ENCODE measurements around the gene CKS1B. TPM values are rescaled to one million over a fixed set of nuclear protein-coding genes. Genes with fewer than 3 reads are reported as not detected.
A peak's percentile ranks its signal among the peaks of the same experiment; 100 is the strongest.

The CKS1B gene
- total and polyA plus RNA-seq, 4 donors: 22.3 to 38.2 (median 30.2) TPM

GRCh38 chr1:154938604-154939399, 35.7 kb upstream of the CKS1B start:
- H3K27ac ChIP-seq (ENCODE audit: low read depth in 1 of 2, low read length in 1 of 2): peak overlapping the region in 1 of 2 donors; percentile 84
- H3K27me3 ChIP-seq (ENCODE audit: control insufficient read depth in 3 of 3, insufficient read depth in 3 of 3, low read length in 2 of 3): no peaks in the 10 kb centered on the region
- ATAC-seq (ENCODE audit: insufficient read depth, low FRiP score): no peak
- no peak for DNase-seq
- no peak overlapping the region for H3K9ac ChIP-seq (ENCODE audit: insufficient read depth in 1 of 2, low read length in 2 of 2)
- WGBS, 2 donors: 95 to 96% methylated on average over 7 of the region's 7 CpGs
- TF ChIP-seq CTCF (IDR thresholded peaks at IDR 0.05; ENCODE audit: control extremely low read depth, extremely low read depth): no peak
- no peaks in the 10 kb centered on the region for H3K36me3 ChIP-seq (ENCODE audit: control insufficient read depth in 4 of 4, insufficient read depth in 4 of 4, low read length in 4 of 4)
- H3K9me3 ChIP-seq (ENCODE audit: control insufficient read depth in 4 of 4, insufficient read depth in 3 of 4, low read length in 3 of 4): no peaks in the 10 kb centered on the region
- peaks cover 0 to 26% (median 11%) of the 10 kb centered on the region in 5 donors for H3K4me1 ChIP-seq (ENCODE audit: control insufficient read depth in 5 of 5, insufficient read depth in 5 of 5, low read length in 5 of 5)
- H3K4me3 ChIP-seq: no peak overlapping the region

- H3K4me1 ChIP-seq (ENCODE audit: control insufficient read depth in 5 of 5, insufficient read depth in 5 of 5, low read length in 5 of 5): peaks cover 0 to 40% (median 11%) of the 10 kb centered on the region in 5 donors
- no peak for DNase-seq
Observed at GRCh38 chr1:154940213-154940560, 34.3 kb upstream of the CKS1B start.

GRCh38 chr1:154940651-154941194, 33.8 kb upstream of the CKS1B start:
- no peaks in the 10 kb centered on the region for H3K27me3 ChIP-seq (ENCODE audit: control insufficient read depth in 3 of 3, insufficient read depth in 3 of 3, low read length in 2 of 3)
- H3K9me3 ChIP-seq (ENCODE audit: control insufficient read depth in 4 of 4, insufficient read depth in 3 of 4, low read length in 3 of 4): no peaks in the 10 kb centered on the region
- peaks cover 0 to 39% (median 11%) of the 10 kb centered on the region in 5 donors for H3K4me1 ChIP-seq (ENCODE audit: control insufficient read depth in 5 of 5, insufficient read depth in 5 of 5, low read length in 5 of 5)
- H3K36me3 ChIP-seq (ENCODE audit: control insufficient read depth in 4 of 4, insufficient read depth in 4 of 4, low read length in 4 of 4): peaks cover 0 to 9% (median 4%) of the 10 kb centered on the region in 4 donors
- WGBS, 2 donors: 78 to 79% methylated on average over 8 of the region's 8 CpGs
- no peak overlapping the region for H3K27ac ChIP-seq (ENCODE audit: low read depth in 1 of 2, low read length in 1 of 2)
- H3K4me3 ChIP-seq: no peak overlapping the region
- TF ChIP-seq CTCF (IDR thresholded peaks at IDR 0.05; ENCODE audit: control extremely low read depth, extremely low read depth): no peak
- DNase-seq: no peak
- H3K9ac ChIP-seq (ENCODE audit: insufficient read depth in 1 of 2, low read length in 2 of 2): no peak overlapping the region
- no peak for ATAC-seq (ENCODE audit: insufficient read depth, low FRiP score)

More at GRCh38 chr1:154940213-154940560, 34.3 kb upstream of the CKS1B start:
- H3K4me3 ChIP-seq: no peak overlapping the region
- WGBS, 2 donors: 69 to 78% methylated on average over 1 of the region's 1 CpG
- H3K9me3 ChIP-seq (ENCODE audit: control insufficient read depth in 4 of 4, insufficient read depth in 3 of 4, low read length in 3 of 4): no peaks in the 10 kb centered on the region
- no peak for ATAC-seq (ENCODE audit: insufficient read depth, low FRiP score)
- no peaks in the 10 kb centered on the region for H3K27me3 ChIP-seq (ENCODE audit: control insufficient read depth in 3 of 3, insufficient read depth in 3 of 3, low read length in 2 of 3)
- no peak overlapping the region for H3K9ac ChIP-seq (ENCODE audit: insufficient read depth in 1 of 2, low read length in 2 of 2)
- TF ChIP-seq CTCF (IDR thresholded peaks at IDR 0.05; ENCODE audit: control extremely low read depth, extremely low read depth): no peak
- no peak overlapping the region for H3K27ac ChIP-seq (ENCODE audit: low read depth in 1 of 2, low read length in 1 of 2)
- peaks cover 0 to 6% (median under 1%) of the 10 kb centered on the region in 4 donors for H3K36me3 ChIP-seq (ENCODE audit: control insufficient read depth in 4 of 4, insufficient read depth in 4 of 4, low read length in 4 of 4)

Data from lung (tissue), 12 donors.